Measurements from ENCODE around the gene CSF3. TPM values are rescaled to one million over a fixed set of nuclear protein-coding genes. Genes with fewer than 3 reads are reported as not detected.

The CSF3 gene
- total and polyA plus RNA-seq, 2 of the 4 experiments (the other 2 are of a cell fraction) = not detected

DNA sequence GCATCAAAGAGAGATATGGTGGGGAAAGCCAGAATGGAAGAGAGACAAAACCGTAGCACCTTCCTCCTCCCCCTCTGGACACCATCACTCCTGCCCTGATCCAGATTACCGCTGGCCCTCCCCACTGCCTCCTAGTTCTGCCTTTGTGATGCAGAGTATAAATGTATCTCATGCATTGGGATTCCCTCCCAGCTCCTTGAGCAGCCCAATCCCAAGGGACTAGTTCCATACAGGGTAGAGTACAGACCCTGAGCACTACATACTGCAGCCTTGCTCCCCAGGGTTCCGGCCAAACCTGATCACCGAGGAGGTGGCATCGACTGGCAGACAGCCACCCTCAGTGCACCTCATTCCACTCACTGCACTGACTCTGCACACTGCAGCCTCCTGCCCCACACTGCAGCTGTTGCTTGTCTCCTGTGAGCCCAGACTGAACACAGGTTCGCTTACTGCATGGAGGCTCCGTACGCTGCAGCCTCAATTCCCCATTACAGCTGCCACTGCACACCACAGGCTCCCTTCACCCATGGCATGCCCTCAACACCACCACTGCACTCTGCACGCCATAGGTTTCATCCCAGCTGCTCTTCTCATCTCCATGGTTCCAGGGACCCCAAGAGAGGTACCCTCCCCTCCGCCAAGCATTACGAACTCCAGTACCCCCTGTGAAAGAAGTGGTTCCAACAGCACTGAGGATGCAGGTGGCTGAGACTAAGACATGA lies 45.8 kb downstream of the CSF3 start:
- no peak overlapping the region for H4K8ac ChIP-seq (ENCODE audit: low read depth in 2 of 2, low read length in 2 of 2)
- dilution Hi-C loops (cut with HindIII; ENCODE audit: low sequenced_read_pairs, unreplicated experiment) (no loop called here), intact Hi-C loops (cut with micrococcal nuclease) (no loop called here), in situ Hi-C loops (cut with MboI; ENCODE audit: low sequenced_read_pairs) (no loop called here)
- TF ChIP-seq SMC3 (IDR thresholded peaks at IDR 0.05; ENCODE audit: low read depth, low read length) (no peak), MAZ (IDR thresholded peaks at IDR 0.05; ENCODE audit: borderline replicate concordance, low read depth, low read length) (no peak), CHD1 (IDR thresholded peaks at IDR 0.05; ENCODE audit: low read depth, low read length) (no peak), RCOR1 (IDR thresholded peaks at IDR 0.05; ENCODE audit: insufficient replicate concordance, low read length) (no peak), BHLHE40 (IDR thresholded peaks at IDR 0.05; ENCODE audit: low read depth, low read length) (no peak), RAD21 (IDR thresholded peaks at IDR 0.05; ENCODE audit: low read length) (no peak), RFX5 (IDR thresholded peaks at IDR 0.05; ENCODE audit: low read depth, low read length) (no peak), POLR2A (IDR thresholded peaks at IDR 0.05; ENCODE audit: low read depth, low read length) (no peak), NFE2L2 (IDR thresholded peaks at IDR 0.05; ENCODE audit: low read depth, low read length) (no peak)
- TF ChIP-seq, protein P1, sequence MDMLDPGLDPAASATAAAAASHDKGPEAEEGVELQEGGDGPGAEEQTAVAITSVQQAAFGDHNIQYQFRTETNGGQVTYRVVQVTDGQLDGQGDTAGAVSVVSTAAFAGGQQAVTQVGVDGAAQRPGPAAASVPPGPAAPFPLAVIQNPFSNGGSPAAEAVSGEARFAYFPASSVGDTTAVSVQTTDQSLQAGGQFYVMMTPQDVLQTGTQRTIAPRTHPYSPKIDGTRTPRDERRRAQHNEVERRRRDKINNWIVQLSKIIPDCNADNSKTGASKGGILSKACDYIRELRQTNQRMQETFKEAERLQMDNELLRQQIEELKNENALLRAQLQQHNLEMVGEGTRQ (IDR thresholded peaks at IDR 0.05; ENCODE audit: low read depth, low read length) = no peak
- TF ChIP-seq, protein P2, sequence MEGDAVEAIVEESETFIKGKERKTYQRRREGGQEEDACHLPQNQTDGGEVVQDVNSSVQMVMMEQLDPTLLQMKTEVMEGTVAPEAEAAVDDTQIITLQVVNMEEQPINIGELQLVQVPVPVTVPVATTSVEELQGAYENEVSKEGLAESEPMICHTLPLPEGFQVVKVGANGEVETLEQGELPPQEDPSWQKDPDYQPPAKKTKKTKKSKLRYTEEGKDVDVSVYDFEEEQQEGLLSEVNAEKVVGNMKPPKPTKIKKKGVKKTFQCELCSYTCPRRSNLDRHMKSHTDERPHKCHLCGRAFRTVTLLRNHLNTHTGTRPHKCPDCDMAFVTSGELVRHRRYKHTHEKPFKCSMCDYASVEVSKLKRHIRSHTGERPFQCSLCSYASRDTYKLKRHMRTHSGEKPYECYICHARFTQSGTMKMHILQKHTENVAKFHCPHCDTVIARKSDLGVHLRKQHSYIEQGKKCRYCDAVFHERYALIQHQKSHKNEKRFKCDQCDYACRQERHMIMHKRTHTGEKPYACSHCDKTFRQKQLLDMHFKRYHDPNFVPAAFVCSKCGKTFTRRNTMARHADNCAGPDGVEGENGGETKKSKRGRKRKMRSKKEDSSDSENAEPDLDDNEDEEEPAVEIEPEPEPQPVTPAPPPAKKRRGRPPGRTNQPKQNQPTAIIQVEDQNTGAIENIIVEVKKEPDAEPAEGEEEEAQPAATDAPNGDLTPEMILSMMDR (conservative IDR thresholded peaks at IDR 0.05; ENCODE audit: low read depth, low read length) = no peak
- H2BK15ac ChIP-seq (ENCODE audit: low read depth, low read length) = no peak overlapping the region
- H3K14ac ChIP-seq (replicated peaks; ENCODE audit: low read depth, low read length) = no peak overlapping the region
- no peak for DNase-seq
- no peak overlapping the region for H3K4me2 ChIP-seq (ENCODE audit: low read depth, low read length)
- H3K23ac ChIP-seq (ENCODE audit: low read depth, low read length) = no peak overlapping the region
- H3K36me3 ChIP-seq (ENCODE audit: control insufficient read depth, insufficient read depth, low read length) = no peaks in the 10 kb centered on the region
- H4K91ac ChIP-seq (ENCODE audit: insufficient read depth, low read depth, low read length) = no peak overlapping the region
- H2BK5ac ChIP-seq (ENCODE audit: low read depth, low read length, poor library complexity, severe bottlenecking) = no peak overlapping the region
- H4K20me1 ChIP-seq (ENCODE audit: insufficient read depth, low read length) = peaks cover 22% of the 10 kb centered on the region; the same call in 1 of the 2 replicates
- H3K9ac ChIP-seq (ENCODE audit: low read depth, low read length) = no peak overlapping the region
- peaks cover 14% of the 10 kb centered on the region for H3K9me1 ChIP-seq (ENCODE audit: insufficient read depth, low read length)
- ChIA-PET CTCF (no interaction called here), POLR2A (ENCODE audit: unreplicated experiment) (no interaction called here)
- no peak overlapping the region for H3K56ac ChIP-seq (ENCODE audit: extremely low read depth, insufficient read depth, low read length)
- H2AK9ac ChIP-seq (replicated peaks; ENCODE audit: low read depth, low read length, poor library complexity) = no peak overlapping the region
- ATAC-seq (ENCODE audit: low read depth) = no peak
- H3K4ac ChIP-seq (ENCODE audit: low read depth, low read length) = no peak overlapping the region
- H3K4me3 ChIP-seq (ENCODE audit: insufficient read depth, low read depth, low read length) = no peak overlapping the region
- no peak overlapping the region for H2BK20ac ChIP-seq (ENCODE audit: low read depth, low read length)
- 0 out of 2 replicates have a peak overlapping the region, but pooled peaks have one; percentile 18 for H2AK5ac ChIP-seq (ENCODE audit: low read depth, low read length)
- no peak overlapping the region for H3K27ac ChIP-seq (ENCODE audit: insufficient read depth, low read length)
- H3K18ac ChIP-seq (ENCODE audit: low read depth, low read length) = no peak overlapping the region
- H3K79me1 ChIP-seq (ENCODE audit: low read depth in 1 of 2, low read length in 2 of 2) = peaks cover 14 to 32% of the 10 kb centered on the region in 2 experiments
- no peaks in the 10 kb centered on the region for H3K9me3 ChIP-seq (ENCODE audit: control insufficient read depth, insufficient read depth, low read length)
- H2AFZ ChIP-seq (replicated peaks; ENCODE audit: low read length, poor library complexity) = no peak overlapping the region
- H3K27me3 ChIP-seq (ENCODE audit: control insufficient read depth, insufficient read depth, low read length) = no peaks in the 10 kb centered on the region
- BruUV-seq (replicated peaks) = no TSS peak
- H2BK120ac ChIP-seq (ENCODE audit: low read depth, low read length) = no peak overlapping the region
- H3K4me1 ChIP-seq (ENCODE audit: control insufficient read depth, insufficient read depth, low read length) = peaks cover 22% of the 10 kb centered on the region
- H4K5ac ChIP-seq (ENCODE audit: low read depth, low read length) = no peak overlapping the region
- WGBS, 2 experiments (ENCODE audit: extremely low coverage in 2 of 2, insufficient read length in 1 of 2) = 86% methylated on average over 4 of the region's 11 CpGs; no CpG with 5 or more reads in 1 of the 2 experiments
